NCI-H2081 treated with DMSO at 0.1 percent for 48 hours (cell line): ENCODE measurements around the gene OR4K5.
"Not testable (repeated sequence)": the region's sequence is repeated elsewhere in the genome, so short reads cannot be mapped to it uniquely, and the experiment has no call there.

Experiments
- DNase-seq: peaks from one replicate; lab custom pipeline; 2025; lab: John Stamatoyannopoulos, UW

Gene OR4K5

GRCh38 chr14:19920021-19920657, at the start of gene OR4K5:
Gene OR4K5 (plus strand): TSS chr14:19920607. CDS start chr14:19920607, 0 bp downstream.
- no peak for DNase-seq

GRCh38 chr14:19873178-19873577, 47.2 kb upstream of the OR4K5 start:
- DNase-seq = no peak

GRCh38 chr14:19874842-19875241, 45.6 kb upstream of the OR4K5 start, which contains the start of gene OR4K2:
Gene OR4K2 (plus strand): TSS chr14:19875142. CDS start chr14:19876268, 1,126 bp downstream.
- DNase-seq = no peak

- no peak for DNase-seq
These were observed 42.3 kb upstream of the OR4K5 start for GRCh38 chr14:19878029-19878642.

GRCh38 chr14:19895282-19895681, 25.1 kb upstream of the OR4K5 start:
- no peak for DNase-seq

GRCh38 chr14:19900999-19901398, 19.4 kb upstream of the OR4K5 start:
- DNase-seq = no peak

- DNase-seq = no peak
These were observed 18.0 kb upstream of the OR4K5 start for GRCh38 chr14:19902409-19902808.

- DNase-seq = no peak
These were observed 13.7 kb upstream of the OR4K5 start for GRCh38 chr14:19906665-19907064.

GRCh38 chr14:19911114-19911513, 9.3 kb upstream of the OR4K5 start:
- no peak for DNase-seq

- no peak for DNase-seq
These were observed 3.2 kb upstream of the OR4K5 start for GRCh38 chr14:19917243-19917642.

GRCh38 chr14:19917955-19918518, 2.4 kb upstream of the OR4K5 start:
- no peak for DNase-seq

GRCh38 chr14:19918553-19919264, 1.7 kb upstream of the OR4K5 start:
- DNase-seq = no peak

GRCh38 chr14:19930617-19931016, 10.2 kb downstream of the OR4K5 start, which contains the start of gene OR4K1:
Gene OR4K1 (plus strand): TSS chr14:19930917. CDS start chr14:19935667, 4,750 bp downstream.
- no peak for DNase-seq

GRCh38 chr14:19941668-19942067, 21.3 kb downstream of the OR4K5 start:
- no peak for DNase-seq

GRCh38 chr14:19947413-19948090, 27.1 kb downstream of the OR4K5 start:
- no peak for DNase-seq

- DNase-seq = no peak
These were observed 28.8 kb downstream of the OR4K5 start for GRCh38 chr14:19949218-19949617.

- not testable (repeated sequence) for DNase-seq
These were observed 49.3 kb downstream of the OR4K5 start for GRCh38 chr14:19969735-19970134.
